SK-N-SH (cell line): ENCODE results near the gene RMDN2. TPM values are rescaled to one million over a fixed set of nuclear protein-coding genes. Genes with fewer than 3 reads are reported as not detected.
A peak's percentile ranks its signal among the peaks of the same experiment; 100 is the strongest.

ENCODE experiments used
- CTCF ChIA-PET: fragments of 300-600, 350-600 bp; formaldehyde crosslinking; extraction: SDS; loops from one replicate; lab custom pipeline; 2021; lab: Yijun Ruan, JAX
- POLR2A ChIA-PET: fragments of 350-600 bp; sonication (Branson Sonifier 250); formaldehyde crosslinking; extraction: SDS; loops from one replicate; lab custom pipeline; 2020; ENCODE audit warnings: antibody characterized with exemption, inconsistent platforms; lab: Yijun Ruan, JAX
- DNase-seq: peaks from one replicate; pipeline ENCODE4 v3.0.0; 2012
- H2AFZ ChIP-seq: fragments of 200-600 bp; sonication (generic); 2 replicates; pipeline ENCODE4 v1.8.1; 2016; ENCODE audit warnings: antibody characterized with exemption, mild to moderate bottlenecking, low read depth
- H3F3A ChIP-seq: fragments of 200-600 bp; sonication (generic); replicated peaks from 2 replicates; pipeline ENCODE3; 2016; ENCODE audit warnings: antibody characterized with exemption, mild to moderate bottlenecking; ENCODE audit not compliant: insufficient read depth
- H3K27ac ChIP-seq, 2 experiments: fragments of 200-500 bp in 1 of 2; fragments of 200-600 bp in 1 of 2; sonication (Bioruptor generic) in 1 of 2; sonication (generic), shearing (Covaris generic) in 1 of 2; 2 replicates each; pipeline versions ENCODE4 v1.5.1 to v1.6.1; 2014 to 2016; ENCODE audit warnings: low read depth in 2 of 2, inconsistent platforms in 1 of 2, low read length in 1 of 2, mild to moderate bottlenecking in 1 of 2, mixed read lengths in 1 of 2
- H3K27me3 ChIP-seq: fragments of 200-600 bp; sonication (generic), shearing (Covaris generic); 2 replicates; pipeline ENCODE4 v1.6.1; 2016; ENCODE audit warnings: mixed run types; ENCODE audit not compliant: insufficient read depth
- H3K36me3 ChIP-seq, 2 experiments: fragments of 200-500 bp in 1 of 2; fragments of 200-600 bp in 1 of 2; sonication (Bioruptor generic) in 1 of 2; sonication (generic) in 1 of 2; replicated peaks in 1 of 2; 2 replicates each; pipeline versions ENCODE3 to v1.5.1; 2014 to 2016; ENCODE audit warnings: low read length in 1 of 2, mild to moderate bottlenecking in 1 of 2; ENCODE audit not compliant: insufficient read depth in 2 of 2, control insufficient read depth in 1 of 2
- H3K4me1 ChIP-seq, 2 experiments: fragments of 200-500 bp in 1 of 2; fragments of 200-600 bp in 1 of 2; sonication (Bioruptor generic) in 1 of 2; sonication (generic), shearing (Covaris generic) in 1 of 2; 2 replicates each; pipeline versions ENCODE4 v1.5.1 to v1.6.1; 2014 to 2016; ENCODE audit warnings: low read depth in 1 of 2, low read length in 1 of 2, mixed run types in 1 of 2; ENCODE audit not compliant: insufficient read depth in 2 of 2, control insufficient read depth in 1 of 2
- H3K4me2 ChIP-seq: fragments of 200-600 bp; sonication (generic), shearing (Covaris generic); 2 replicates; pipeline ENCODE4 v1.6.1; 2017; ENCODE audit warnings: mixed run types
- H3K4me3 ChIP-seq, 2 experiments: fragments of 200-500 bp in 1 of 2; fragments of 200-600 bp in 1 of 2; sonication (Bioruptor generic) in 1 of 2; sonication (generic), shearing (Covaris generic) in 1 of 2; 2 replicates each; pipeline versions ENCODE4 v1.5.1 to v1.8.1; 2014 to 2016; ENCODE audit warnings: low read depth in 2 of 2, inconsistent platforms in 1 of 2, low read length in 1 of 2, mild to moderate bottlenecking in 1 of 2, mixed read lengths in 1 of 2, moderate library complexity in 1 of 2
- H3K79me2 ChIP-seq: fragments of 200-600 bp; sonication (generic); 2 replicates; pipeline ENCODE4 v1.8.1; 2017; ENCODE audit warnings: mild to moderate bottlenecking; ENCODE audit not compliant: insufficient read depth
- H3K9ac ChIP-seq: fragments of 200-600 bp; sonication (generic); 2 replicates; pipeline ENCODE4 v1.6.1; 2017; ENCODE audit warnings: mixed run types
- H3K9me2 ChIP-seq: fragments of 200-600 bp; sonication (generic); 2 replicates; pipeline ENCODE4 v1.6.1; 2017; ENCODE audit warnings: mixed run types
- H3K9me3 ChIP-seq: fragments of 200-600 bp; sonication (generic); 2 replicates; pipeline ENCODE4 v1.6.1; 2017; ENCODE audit warnings: mixed run types, mild to moderate bottlenecking, moderate library complexity
- H4K20me1 ChIP-seq: fragments of 200-600 bp; sonication (generic); 2 replicates; pipeline ENCODE4 v1.6.1; 2017; ENCODE audit warnings: mild to moderate bottlenecking, mixed run types; ENCODE audit not compliant: insufficient read depth
- CHD2 ChIP-seq: fragments of 150-350 bp; IDR thresholded peaks from 2 replicates; pipeline ENCODE4 v1.6.1; 2018; ENCODE audit warnings: low read length; ENCODE audit not compliant: partially characterized antibody
- EP300 ChIP-seq, 2 experiments: IDR thresholded peaks; 2 replicates each; pipeline versions ENCODE4 v1.4.0 to v1.6.1; 2012; ENCODE audit warnings: borderline replicate concordance in 1 of 2, low read depth in 1 of 2, low read length in 1 of 2
- EZH2phosphoT487 ChIP-seq: fragments of 200-600 bp; sonication (generic); IDR thresholded peaks from 2 replicates; pipeline ENCODE4 v1.6.1; 2017; ENCODE audit warnings: low read depth, mixed run types, mild to moderate bottlenecking, antibody characterized with exemption, moderate library complexity, borderline replicate concordance
- FOXJ3 ChIP-seq: sonication (generic); formaldehyde crosslinking; IDR thresholded peaks from 2 replicates; pipeline ENCODE4 v1.5.1; 2020; ENCODE audit warnings: mild to moderate bottlenecking, missing genetic modification reagents
- FOXM1 ChIP-seq: IDR thresholded peaks from 2 replicates; pipeline ENCODE4 v1.4.0; 2012; ENCODE audit warnings: low read depth, mild to moderate bottlenecking
- GABPA ChIP-seq: IDR thresholded peaks from 2 replicates; pipeline ENCODE4 v1.4.0; 2012; ENCODE audit warnings: low read depth, mild to moderate bottlenecking
- GATA2 ChIP-seq: sonication (generic); formaldehyde crosslinking; IDR thresholded peaks from 2 replicates; pipeline ENCODE4 v1.5.0; 2020; ENCODE audit warnings: mild to moderate bottlenecking, missing genetic modification reagents
- JUND ChIP-seq: IDR thresholded peaks from 2 replicates; pipeline ENCODE4 v1.4.0; 2012
- MEF2A ChIP-seq: IDR thresholded peaks from 2 replicates; pipeline ENCODE4 v1.4.0; 2012; ENCODE audit warnings: low read depth, borderline replicate concordance
- MXI1 ChIP-seq: IDR thresholded peaks from 2 replicates; pipeline ENCODE4 v1.6.1; 2012; ENCODE audit warnings: mild to moderate bottlenecking, low read depth, low read length, improper control_type of control experiment
- NFIC ChIP-seq: IDR thresholded peaks from 2 replicates; pipeline ENCODE4 v1.4.0; 2012; ENCODE audit warnings: borderline replicate concordance
- NRF1 ChIP-seq: IDR thresholded peaks from 2 replicates; pipeline ENCODE4 v1.6.1; 2012; ENCODE audit warnings: low read depth, mild to moderate bottlenecking, low read length
- POLR2AphosphoS5 ChIP-seq: IDR thresholded peaks from 2 replicates; pipeline ENCODE4 v1.6.1; 2012; ENCODE audit warnings: low read depth, low read length
- RAD21 ChIP-seq: IDR thresholded peaks from 2 replicates; pipeline ENCODE4 v1.6.1; 2012; ENCODE audit warnings: mild to moderate bottlenecking, low read length
- RFX5 ChIP-seq: IDR thresholded peaks from 2 replicates; pipeline ENCODE4 v1.6.1; 2012; ENCODE audit warnings: mild to moderate bottlenecking, improper control_type of control experiment, low read length
- SMC3 ChIP-seq: IDR thresholded peaks from 2 replicates; pipeline ENCODE4 v1.6.1; 2012; ENCODE audit warnings: low read depth, low read length, improper control_type of control experiment
- TAF1 ChIP-seq: IDR thresholded peaks from 2 replicates; pipeline ENCODE4 v1.6.1; 2012; ENCODE audit warnings: low read depth, mild to moderate bottlenecking, low read length, moderate library complexity, borderline replicate concordance
- TEAD4 ChIP-seq: IDR thresholded peaks from 2 replicates; pipeline ENCODE4 v1.4.0; 2012; ENCODE audit warnings: mild to moderate bottlenecking, borderline replicate concordance; ENCODE audit not compliant: insufficient read depth
- WGBS: methylation state at CpG from one replicate; pipeline ENCODE4 v1.1.6; 2017; ENCODE audit warnings: low lambda C conversion rate; 5-methylcytosine and 5-hydroxymethylcytosine counted together
- polyA plus RNA-seq, 3 experiments: library from polyadenylated mRNA; depleted of rRNA; stranded (reverse); fragments of >200 nt; gene quantifications; 2 replicates each; pipeline ENCODE4 v1.2.3, GENCODE V29; 2012
- TF ChIP-seq, protein P1 (sequence below): IDR thresholded peaks from 2 replicates; pipeline ENCODE4 v1.4.0; 2012; ENCODE audit warnings: low read depth, borderline replicate concordance
- TF ChIP-seq, protein P2 (sequence below): IDR thresholded peaks from 2 replicates; pipeline ENCODE4; 2012
- TF ChIP-seq, protein P3 (sequence below): fragments of 150-350 bp; IDR thresholded peaks from 2 replicates; pipeline ENCODE4 v1.6.1; 2016; ENCODE audit warnings: mild to moderate bottlenecking, low read depth, low read length
- TF ChIP-seq, protein P4 (sequence below): IDR thresholded peaks from 2 replicates; pipeline ENCODE4 v1.4.0; 2012; ENCODE audit warnings: low read depth, borderline replicate concordance

The RMDN2 gene
- polyA plus RNA-seq, 1 of the 3 experiments (the other 2 are of a cell fraction): 7.3 TPM

DNA sequence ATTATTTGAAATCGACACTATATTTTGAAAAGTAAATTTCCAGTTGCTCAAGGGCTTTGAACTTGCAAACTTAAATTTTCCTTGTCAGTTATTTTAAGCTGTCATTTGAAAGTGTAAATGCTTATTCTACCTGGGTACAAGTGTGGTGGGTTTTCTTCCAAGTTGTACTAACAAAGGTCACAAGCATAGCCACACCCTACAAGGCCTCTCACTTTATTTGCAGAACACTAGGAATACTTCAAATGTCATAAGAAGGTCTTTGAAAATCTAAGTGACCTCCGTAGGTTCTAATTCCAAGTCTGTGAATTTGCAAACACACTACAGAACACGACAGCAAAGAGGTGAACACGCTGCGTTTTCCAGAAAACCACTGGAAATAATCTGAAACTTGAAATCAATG is 9.3 kb upstream of the RMDN2 start:
- peak overlapping the region; percentile 85 to 87 for H3K27ac ChIP-seq
- DNase-seq: no peak
- H3K27me3 ChIP-seq: no peaks in the 10 kb centered on the region
- TF ChIP-seq TAF1 (no peak), RAD21 (no peak), FOXJ3 (CRISPR knock-in tag) (no peak), MEF2A (no peak), RFX5 (no peak)
- TF ChIP-seq, protein P1, sequence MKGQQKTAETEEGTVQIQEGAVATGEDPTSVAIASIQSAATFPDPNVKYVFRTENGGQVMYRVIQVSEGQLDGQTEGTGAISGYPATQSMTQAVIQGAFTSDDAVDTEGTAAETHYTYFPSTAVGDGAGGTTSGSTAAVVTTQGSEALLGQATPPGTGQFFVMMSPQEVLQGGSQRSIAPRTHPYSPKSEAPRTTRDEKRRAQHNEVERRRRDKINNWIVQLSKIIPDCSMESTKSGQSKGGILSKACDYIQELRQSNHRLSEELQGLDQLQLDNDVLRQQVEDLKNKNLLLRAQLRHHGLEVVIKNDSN: no peak
- TF ChIP-seq, protein P2, sequence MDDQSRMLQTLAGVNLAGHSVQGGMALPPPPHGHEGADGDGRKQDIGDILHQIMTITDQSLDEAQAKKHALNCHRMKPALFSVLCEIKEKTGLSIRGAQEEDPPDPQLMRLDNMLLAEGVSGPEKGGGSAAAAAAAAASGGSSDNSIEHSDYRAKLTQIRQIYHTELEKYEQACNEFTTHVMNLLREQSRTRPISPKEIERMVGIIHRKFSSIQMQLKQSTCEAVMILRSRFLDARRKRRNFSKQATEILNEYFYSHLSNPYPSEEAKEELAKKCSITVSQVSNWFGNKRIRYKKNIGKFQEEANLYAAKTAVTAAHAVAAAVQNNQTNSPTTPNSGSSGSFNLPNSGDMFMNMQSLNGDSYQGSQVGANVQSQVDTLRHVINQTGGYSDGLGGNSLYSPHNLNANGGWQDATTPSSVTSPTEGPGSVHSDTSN: no peak
- TF ChIP-seq, all 33 proteins: peak for 0
- Histone ChIP-seq H3K79me2 (no peaks in the 10 kb centered on the region), H3K9me3 (no peaks in the 10 kb centered on the region), H2AFZ (no peak overlapping the region), H3K4me2 (no peak overlapping the region), H4K20me1 (no peaks in the 10 kb centered on the region), H3K9me2 (no peaks in the 10 kb centered on the region), H3K4me1 (peaks cover 12 to 18% of the 10 kb centered on the region in 2 experiments; a peak in 3 of 4 replicates), H3F3A (peaks cover 35% of the 10 kb centered on the region), H3K9ac (no peak overlapping the region), H3K36me3 (no peaks in the 10 kb centered on the region), H3K4me3 (no peak overlapping the region)
- CTCF ChIA-PET: interaction anchor here (0.8 to 1.2 kb wide), 3 partner anchors 8 to 38 kb away, joined by 3 to 4 read pairs (median 3); no protein-coding TSS in a partner anchor
- 76% methylated on average over 5 of the region's 5 CpGs for WGBS
- POLR2A ChIA-PET: no interaction called here

DNA sequence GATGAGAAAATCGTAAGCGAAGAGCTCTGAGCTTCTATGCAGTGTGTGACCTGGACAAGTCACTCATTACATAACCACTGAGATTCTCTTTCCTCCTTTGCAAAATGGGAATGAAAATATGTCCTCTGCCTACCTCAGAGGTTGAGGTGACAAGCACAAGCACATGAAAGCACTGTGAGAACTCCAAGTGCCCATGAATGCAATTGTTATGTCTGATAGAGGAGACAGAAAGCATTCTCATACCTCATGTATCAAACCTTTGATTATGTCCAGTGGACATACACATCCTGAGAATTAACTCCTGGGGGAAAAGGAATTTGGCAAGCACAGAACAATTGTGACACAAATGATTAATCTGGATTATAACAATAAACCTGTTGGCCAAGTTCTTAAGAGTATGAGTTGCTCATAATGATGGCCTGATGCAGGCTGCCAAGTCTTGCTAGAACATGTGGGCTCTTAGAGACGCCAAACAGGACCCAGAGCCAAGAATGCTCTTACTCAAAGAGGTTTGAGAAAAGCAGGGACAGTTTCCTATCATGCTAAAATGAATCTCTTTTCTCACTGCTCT is 8.5 kb upstream of the RMDN2 start:
- no peaks in the 10 kb centered on the region for H3K9me2 ChIP-seq
- H3K79me2 ChIP-seq: no peaks in the 10 kb centered on the region
- H4K20me1 ChIP-seq: no peaks in the 10 kb centered on the region
- no peaks in the 10 kb centered on the region for H3K27me3 ChIP-seq
- peaks cover 36% of the 10 kb centered on the region for H3F3A ChIP-seq
- no peak overlapping the region for H2AFZ ChIP-seq
- ChIA-PET CTCF (no interaction called here), POLR2A (no interaction called here)
- H3K9me3 ChIP-seq: no peaks in the 10 kb centered on the region
- no peaks in the 10 kb centered on the region for H3K36me3 ChIP-seq
- H3K4me2 ChIP-seq: peak overlapping the region; percentile 41; the same call in 1 of the 2 replicates
- DNase-seq: no peak
- H3K4me1 ChIP-seq: peaks cover 10 to 18% of the 10 kb centered on the region in 2 experiments; a peak in 3 of 4 replicates
- 54% methylated on average over 3 of the region's 3 CpGs for WGBS
- H3K27ac ChIP-seq: peak overlapping the region; percentile 85 to 87
- no peak overlapping the region for H3K4me3 ChIP-seq
- peak overlapping the region; percentile 1; the same call in 1 of the 2 replicates for H3K9ac ChIP-seq
- TF ChIP-seq GABPA (peak; percentile 10; the same call in 1 of the 2 replicates), CHD2 (peak; percentile 27), TEAD4 (peak; percentile 99), NFIC (peak; percentile 100), EZH2phosphoT487 (no peak), JUND (peak; percentile 97), EP300 (IDR thresholded peaks at IDR 0.05; ENCODE audit: borderline replicate concordance in 1 of 2, low read depth in 1 of 2, low read length in 1 of 2) (peak; percentile 86 to 99; a peak in 3 of 4 replicates), MXI1 (no peak), NRF1 (no peak), FOXM1 (peak; percentile 97), FOXJ3 (CRISPR knock-in tag) (no peak), POLR2AphosphoS5 (peak; percentile 97), SMC3 (no peak), MEF2A (peak; percentile 81), GATA2 (CRISPR knock-in tag) (no peak)
- TF ChIP-seq, protein P3, sequence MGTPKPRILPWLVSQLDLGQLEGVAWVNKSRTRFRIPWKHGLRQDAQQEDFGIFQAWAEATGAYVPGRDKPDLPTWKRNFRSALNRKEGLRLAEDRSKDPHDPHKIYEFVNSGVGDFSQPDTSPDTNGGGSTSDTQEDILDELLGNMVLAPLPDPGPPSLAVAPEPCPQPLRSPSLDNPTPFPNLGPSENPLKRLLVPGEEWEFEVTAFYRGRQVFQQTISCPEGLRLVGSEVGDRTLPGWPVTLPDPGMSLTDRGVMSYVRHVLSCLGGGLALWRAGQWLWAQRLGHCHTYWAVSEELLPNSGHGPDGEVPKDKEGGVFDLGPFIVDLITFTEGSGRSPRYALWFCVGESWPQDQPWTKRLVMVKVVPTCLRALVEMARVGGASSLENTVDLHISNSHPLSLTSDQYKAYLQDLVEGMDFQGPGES: no peak
- TF ChIP-seq, protein P4, sequence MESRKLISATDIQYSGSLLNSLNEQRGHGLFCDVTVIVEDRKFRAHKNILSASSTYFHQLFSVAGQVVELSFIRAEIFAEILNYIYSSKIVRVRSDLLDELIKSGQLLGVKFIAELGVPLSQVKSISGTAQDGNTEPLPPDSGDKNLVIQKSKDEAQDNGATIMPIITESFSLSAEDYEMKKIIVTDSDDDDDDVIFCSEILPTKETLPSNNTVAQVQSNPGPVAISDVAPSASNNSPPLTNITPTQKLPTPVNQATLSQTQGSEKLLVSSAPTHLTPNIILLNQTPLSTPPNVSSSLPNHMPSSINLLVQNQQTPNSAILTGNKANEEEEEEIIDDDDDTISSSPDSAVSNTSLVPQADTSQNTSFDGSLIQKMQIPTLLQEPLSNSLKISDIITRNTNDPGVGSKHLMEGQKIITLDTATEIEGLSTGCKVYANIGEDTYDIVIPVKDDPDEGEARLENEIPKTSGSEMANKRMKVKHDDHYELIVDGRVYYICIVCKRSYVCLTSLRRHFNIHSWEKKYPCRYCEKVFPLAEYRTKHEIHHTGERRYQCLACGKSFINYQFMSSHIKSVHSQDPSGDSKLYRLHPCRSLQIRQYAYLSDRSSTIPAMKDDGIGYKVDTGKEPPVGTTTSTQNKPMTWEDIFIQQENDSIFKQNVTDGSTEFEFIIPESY: peak; percentile 70; the same call in 1 of the 2 replicates
- TF ChIP-seq, protein P1: 0 out of 2 replicates have a peak, but pooled peaks have one; percentile 4
